Breast epithelium (tissue), 3 donors: ENCODE results near the gene SELP.

Experiments used
- CTCF ChIP-seq, 3 donors: fragments of 450-650 bp; IDR thresholded peaks; one replicate each; pipeline ENCODE4 v1.5.1; 2016 to 2017; ENCODE audit warnings: antibody characterized with exemption in 3 of 3, mild to moderate bottlenecking in 3 of 3, moderate library complexity in 3 of 3
- POLR2A ChIP-seq: fragments of 450-650 bp; IDR thresholded peaks from one replicate; pipeline ENCODE4 v1.6.1; 2016; ENCODE audit warnings: antibody characterized with exemption, mild to moderate bottlenecking, moderate library complexity
- POLR2AphosphoS5 ChIP-seq, 3 donors: sonication (generic); formaldehyde crosslinking; IDR thresholded peaks; one replicate each; pipeline ENCODE4 v1.6.1; 2017; ENCODE audit warnings: antibody characterized with exemption in 3 of 3

GRCh38 chr1:169610858-169611257, 19.1 kb downstream of the SELP start:
- TF ChIP-seq POLR2AphosphoS5 (IDR thresholded peaks at IDR 0.05) (no peak), CTCF (IDR thresholded peaks at IDR 0.05) (no peak), POLR2A (no peak)
